NCI-H2196 (cell line): Measurements from ENCODE around the gene ROBO4.

Source experiments
- DNase-seq: peaks from one replicate; lab custom pipeline; 2025; ENCODE audit not compliant: unreplicated experiment; lab: John Stamatoyannopoulos, UW

ROBO4 gene

GRCh38 chr11:124919898-124920297, 22.2 kb upstream of the ROBO4 start:
- DNase-seq, result no peak

GRCh38 chr11:124918950-124919349, 21.3 kb upstream of the ROBO4 start, which contains the start of gene HEPN1:
Gene HEPN1 (plus strand): TSS chr11:124919250.
- DNase-seq, result no peak

GRCh38 chr11:124917115-124917637, 19.5 kb upstream of the ROBO4 start:
- DNase-seq, result no peak

- no peak for DNase-seq
Measured at GRCh38 chr11:124916370-124916710, 18.7 kb upstream of the ROBO4 start.

GRCh38 chr11:124915541-124916369, 18.1 kb upstream of the ROBO4 start:
- DNase-seq, result no peak

- no peak for DNase-seq
Measured at GRCh38 chr11:124902616-124903015, 5.0 kb upstream of the ROBO4 start.

- no peak for DNase-seq
Measured at GRCh38 chr11:124900464-124900863, 2.8 kb upstream of the ROBO4 start.

- DNase-seq, result no peak
Measured at GRCh38 chr11:124899383-124900145, 1.9 kb upstream of the ROBO4 start.

- no peak for DNase-seq
Measured at GRCh38 chr11:124898711-124899110, 1.0 kb upstream of the ROBO4 start.

GRCh38 chr11:124898263-124898680, 607 bp upstream of the ROBO4 start:
- no peak for DNase-seq

GRCh38 chr11:124896821-124897391, 759 bp downstream of the ROBO4 start:
- no peak for DNase-seq

- no peak for DNase-seq
Measured at GRCh38 chr11:124896071-124896750, 1.5 kb downstream of the ROBO4 start.

- no peak for DNase-seq
Measured at GRCh38 chr11:124895471-124895971, 2.1 kb downstream of the ROBO4 start.

GRCh38 chr11:124894606-124895430, 2.8 kb downstream of the ROBO4 start:
- DNase-seq, result no peak

- no peak for DNase-seq
Measured at GRCh38 chr11:124893781-124894401, 3.8 kb downstream of the ROBO4 start.

- DNase-seq, result no peak
Measured at GRCh38 chr11:124892750-124893454, 4.8 kb downstream of the ROBO4 start.

- no peak for DNase-seq
Measured at GRCh38 chr11:124892146-124892545, 5.5 kb downstream of the ROBO4 start.

- DNase-seq, result no peak
Measured at GRCh38 chr11:124891373-124891861, 6.2 kb downstream of the ROBO4 start.
